GM18520 (cell line): Measurements from ENCODE around the gene DOCK6.
"Not testable (repeated sequence)": the region's sequence is repeated elsewhere in the genome, so short reads cannot be mapped to it uniquely, and the experiment has no call there.

Experiments
- ATAC-seq: cut with Tn5 transposase; IDR thresholded peaks from one replicate; pipeline ENCODE4 v1.9.1; 2021; ENCODE audit not compliant: unreplicated experiment

The DOCK6 gene

DNA sequence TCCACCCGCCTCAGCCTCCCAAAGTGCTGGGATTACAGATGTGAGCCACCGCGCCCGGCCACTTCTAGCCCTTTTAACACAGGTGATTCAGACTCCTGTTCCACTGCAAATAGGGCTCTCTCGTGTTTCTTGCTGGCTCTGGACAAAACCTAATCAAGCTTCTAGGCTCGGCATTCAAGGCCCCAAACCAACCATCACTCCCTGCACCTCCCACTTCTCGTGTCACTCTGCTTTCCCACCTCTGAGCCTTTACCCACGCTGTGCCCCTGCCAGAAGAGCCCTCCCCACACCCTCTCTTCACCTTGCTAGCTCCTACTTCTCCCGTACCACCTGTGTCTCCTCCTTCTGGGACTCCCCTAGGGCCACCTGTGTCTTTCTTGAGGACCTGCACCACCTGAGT, 84.7 kb downstream of the DOCK6 start:
- ATAC-seq: no peak

DNA sequence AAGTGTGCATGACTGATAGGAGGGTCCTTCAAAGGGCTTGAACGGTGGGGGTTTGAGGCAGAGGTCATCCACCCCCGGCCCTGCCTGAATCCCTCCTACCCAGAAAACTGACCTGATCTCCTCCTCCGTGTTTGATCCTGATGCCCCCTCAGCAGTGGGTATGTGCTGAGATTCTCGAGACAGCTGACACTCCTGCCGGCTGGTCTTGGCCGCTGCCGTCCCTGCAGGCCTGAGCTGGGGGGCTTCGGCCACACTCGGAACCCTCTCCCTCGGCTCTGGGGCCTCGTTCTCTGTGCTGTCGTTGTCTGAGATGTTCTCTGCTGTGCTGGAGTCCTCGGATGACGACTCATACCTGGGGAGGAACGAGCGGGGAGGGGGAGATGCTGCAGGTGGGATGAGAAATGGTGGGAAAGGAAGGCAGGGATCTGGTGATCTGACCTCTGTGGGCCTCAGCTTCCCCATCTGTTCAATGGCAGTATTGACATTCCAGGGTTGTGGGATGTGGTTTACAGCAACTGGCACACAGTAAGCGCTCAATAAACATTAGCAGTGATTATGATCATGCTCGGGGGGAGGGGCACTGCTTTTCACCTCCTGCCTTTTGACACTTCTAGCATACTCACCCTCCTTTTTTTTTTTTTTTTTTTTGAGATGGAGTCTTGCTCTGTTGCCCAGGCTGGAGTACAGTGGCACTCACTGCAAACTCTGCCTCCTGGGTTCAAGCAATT, 85.7 kb downstream of the DOCK6 start:
- ATAC-seq: no peak

DNA sequence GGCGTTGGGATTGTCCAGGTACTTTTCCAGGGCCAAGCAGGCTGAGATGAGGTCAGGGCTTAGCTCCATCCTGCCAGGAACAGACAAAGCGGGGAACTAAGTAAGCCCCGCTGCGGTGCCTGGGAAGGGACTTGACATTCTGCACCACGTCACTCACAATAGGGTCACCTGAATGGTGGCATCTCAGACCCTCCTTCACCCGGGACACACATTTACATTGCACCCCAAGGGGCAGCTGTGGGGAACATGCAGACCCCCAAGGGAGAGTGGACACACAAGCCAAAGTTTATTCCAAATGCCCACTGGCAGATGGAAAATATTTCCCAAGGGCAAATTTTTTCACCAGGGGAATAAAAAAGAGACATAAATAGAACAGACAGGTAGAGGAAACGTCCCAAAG, 86.4 kb downstream of the DOCK6 start:
- no peak for ATAC-seq

DNA sequence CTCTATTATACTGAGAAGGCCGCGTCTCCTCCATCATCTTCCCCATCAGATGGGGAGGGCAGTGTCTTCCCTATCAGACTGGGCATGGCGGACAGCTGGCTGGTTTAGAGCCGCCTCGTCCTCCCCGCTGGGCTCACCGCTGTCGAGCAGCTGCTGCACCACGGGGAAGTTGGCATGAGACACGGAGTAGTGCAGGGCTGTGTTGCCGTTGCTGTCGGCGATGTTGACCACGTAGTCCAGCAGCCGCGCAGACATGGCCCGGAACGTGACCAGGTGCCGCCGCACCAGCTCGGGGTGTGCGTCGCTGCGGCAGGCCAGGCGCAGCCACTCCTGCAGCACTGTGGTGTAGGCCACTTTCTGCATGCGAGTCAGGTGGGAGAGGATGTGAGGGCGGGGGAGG, 88.0 kb downstream of the DOCK6 start:
- ATAC-seq: no peak

DNA sequence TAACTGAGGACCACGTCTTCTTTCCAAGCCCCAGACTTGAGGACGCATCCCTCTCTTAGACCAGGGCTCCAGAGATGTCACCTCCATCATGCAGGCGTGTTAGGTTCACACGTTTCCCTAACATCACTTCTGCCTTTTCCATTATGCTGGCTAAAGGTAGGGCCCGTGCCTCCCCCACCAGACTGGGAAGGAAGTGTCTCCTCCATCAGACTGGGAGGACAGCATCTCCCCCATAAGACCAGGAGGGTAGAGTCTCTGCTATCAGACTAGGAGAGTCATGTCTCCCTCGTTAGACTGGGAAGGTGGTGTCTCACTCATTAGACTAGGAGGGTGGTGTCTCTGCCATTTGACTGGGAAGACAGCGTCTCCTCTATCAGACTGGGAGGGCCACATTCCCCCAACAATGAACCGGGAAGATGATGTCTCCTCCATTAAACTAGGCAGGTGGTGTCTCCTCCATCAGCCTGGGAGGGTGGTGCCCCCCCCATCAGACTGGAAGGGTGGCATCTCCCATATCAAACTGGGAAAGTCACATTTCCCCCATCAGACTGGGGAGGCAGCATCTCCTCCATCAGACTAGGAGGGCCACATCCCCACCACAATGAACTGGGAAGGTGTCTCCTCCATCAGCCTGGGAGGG, 88.7 kb downstream of the DOCK6 start:
- no peak for ATAC-seq

DNA sequence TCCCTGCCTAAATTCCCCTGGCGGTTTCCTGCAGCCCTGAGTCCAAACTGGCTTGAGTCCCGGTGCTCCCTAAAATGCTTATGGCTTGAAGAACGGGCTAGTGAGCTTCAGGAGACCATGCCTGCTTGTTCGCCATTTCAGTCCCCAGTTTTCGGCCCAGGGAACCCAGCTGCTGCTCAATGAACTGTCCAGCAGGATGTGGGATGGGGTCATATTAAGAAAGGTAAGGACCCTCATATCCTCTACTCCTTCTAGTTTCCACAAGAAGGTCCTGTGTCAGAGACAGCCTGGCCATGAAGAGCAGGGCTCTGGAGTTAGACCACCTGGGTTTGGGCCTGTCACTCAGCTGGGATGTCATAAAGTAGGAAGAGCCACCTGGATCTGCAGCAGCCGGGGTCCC, 89.7 kb downstream of the DOCK6 start:
- ATAC-seq: no peak

DNA sequence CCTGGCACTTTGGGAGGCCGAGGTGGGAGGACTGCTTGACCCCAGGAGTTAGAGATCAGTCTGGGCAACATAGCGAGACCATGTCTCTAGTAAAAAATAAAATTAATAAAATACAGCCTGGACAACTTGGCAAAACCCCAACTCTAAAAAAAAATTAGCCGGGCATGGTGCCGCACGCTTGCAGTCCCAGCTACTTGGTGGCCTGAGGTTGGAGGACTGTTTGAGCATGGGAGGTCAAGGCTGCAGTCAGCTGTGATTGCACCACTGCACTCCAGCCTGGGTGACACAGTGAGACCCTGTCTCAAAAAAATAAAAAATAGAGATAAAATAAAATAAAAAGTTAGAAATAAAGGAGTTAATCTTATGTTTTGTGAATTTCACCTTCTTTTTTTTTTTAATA, 91.2 kb downstream of the DOCK6 start:
- ATAC-seq: no peak

DNA sequence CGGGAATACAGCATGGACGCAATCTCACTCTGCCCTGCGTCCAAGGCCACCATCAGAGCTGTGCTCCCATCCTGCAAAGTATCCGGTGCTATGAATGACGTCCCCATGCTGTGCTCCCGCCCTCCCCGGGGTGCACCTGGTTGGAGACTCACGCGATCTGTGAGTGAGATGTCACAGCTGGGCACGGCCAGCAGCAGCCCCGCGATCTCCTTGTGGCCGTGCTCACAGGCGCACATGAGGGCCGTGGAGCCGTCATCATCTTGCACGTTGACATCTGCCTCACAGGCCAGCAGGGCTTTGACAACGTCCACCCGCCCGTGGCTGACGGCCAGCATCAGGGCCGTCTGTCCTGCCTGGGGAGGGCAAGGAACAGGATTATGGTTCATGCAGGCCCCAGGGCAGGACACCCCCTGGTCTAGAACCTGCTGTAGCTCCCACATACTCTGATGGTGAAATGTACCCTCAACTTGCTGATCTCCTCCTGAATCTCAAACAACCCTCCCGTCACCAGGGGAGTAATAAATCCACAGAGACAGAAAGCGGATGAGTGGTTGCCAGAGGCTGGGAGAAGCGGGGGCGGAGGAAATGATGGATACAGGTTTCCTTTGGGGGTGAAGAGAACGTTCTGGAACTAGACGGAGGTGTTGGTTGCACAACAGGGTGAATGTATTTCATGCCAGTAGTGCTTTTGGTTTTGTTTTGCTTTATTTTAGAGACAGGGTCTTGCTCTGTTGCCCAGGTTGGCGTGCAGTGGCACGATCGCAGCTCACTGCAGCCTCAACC, 92.2 kb downstream of the DOCK6 start:
- ATAC-seq: no peak

DNA sequence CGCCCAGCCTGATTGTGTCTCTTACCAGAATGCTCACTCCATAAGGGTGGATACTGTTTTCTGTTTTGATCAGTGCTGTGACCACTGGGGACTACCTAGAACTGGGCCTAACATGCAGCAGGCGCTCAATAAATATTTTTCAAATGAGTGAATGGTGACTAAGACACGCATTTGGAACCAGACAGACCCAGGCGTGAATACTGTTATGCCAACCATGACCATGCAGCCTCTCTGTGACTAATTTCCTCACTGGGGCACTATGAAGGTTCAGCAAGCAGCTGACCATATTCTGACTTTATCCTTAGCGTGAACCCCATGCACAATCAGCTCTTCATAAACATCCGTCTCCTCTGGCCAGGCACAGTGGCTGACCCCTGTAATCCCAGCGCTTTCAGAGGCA, 93.8 kb downstream of the DOCK6 start:
- no peak for ATAC-seq

DNA sequence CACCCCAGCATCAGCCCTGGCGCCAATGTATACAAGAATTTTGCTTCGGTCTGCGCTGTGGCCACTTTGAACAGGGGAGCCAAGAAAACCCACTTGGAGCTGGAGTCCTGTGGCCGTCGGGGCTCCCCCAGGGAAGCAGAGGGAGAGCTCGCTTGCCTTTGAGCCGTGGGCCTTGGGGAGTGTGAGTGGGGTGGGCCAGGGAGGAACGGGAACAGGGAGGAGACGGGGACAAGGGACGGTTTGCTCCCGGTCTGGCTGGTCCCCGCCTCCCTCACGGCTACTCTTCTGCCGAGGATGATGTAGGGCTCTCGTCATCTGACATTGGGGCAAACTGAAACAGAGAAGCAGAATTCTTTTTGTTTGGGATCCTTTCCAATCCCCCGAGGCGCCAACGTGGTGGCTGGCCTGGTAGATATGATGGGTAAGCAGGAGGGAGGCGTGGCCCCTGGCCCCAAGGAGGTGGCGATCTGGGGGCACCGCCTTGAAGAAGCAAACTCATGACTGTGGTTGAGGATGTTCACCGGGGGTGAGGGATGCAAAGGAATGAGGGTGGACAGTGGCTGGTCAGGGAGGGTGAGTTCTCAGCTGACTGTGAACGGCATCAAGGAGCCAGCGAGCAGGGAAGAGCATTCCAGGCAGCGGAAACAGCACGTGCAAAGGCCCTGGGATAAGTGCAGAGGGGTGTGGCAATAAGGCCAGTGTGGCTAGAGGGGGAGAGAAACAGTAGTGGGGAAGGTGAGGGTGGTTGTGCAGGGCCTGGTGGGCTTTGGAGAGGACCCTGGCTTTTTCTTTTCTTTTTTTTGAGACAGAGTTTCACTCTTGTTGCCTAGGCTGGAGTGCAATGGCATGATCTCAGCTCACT, 95.8 kb downstream of the DOCK6 start:
- ATAC-seq: no peak

DNA sequence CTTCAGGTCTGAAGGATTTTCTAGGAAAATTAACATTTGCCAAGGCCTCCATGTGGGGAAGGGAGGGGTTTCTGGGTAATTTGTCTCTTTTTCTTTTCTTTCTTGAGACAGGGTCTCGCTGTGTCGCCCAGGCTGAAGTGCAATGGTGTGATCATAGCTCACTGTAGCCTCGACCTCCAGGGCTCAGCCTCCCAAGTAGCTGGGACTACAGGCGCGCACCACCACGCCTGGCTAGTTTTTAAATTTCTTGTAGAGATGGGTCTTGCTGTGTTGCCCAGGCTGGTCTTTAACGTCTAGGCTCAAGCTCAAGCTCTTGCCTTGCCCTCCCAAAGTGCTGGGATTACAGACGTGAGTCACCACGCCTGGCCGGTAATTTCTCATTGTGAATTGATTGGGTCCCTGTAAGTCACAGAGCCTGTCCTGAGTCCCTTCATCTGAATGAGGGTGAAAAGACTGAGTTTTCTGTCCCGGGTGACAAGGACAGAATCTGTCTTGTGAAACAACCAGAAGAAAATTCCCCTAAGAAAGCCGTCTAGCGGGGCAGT, 96.8 kb downstream of the DOCK6 start:
- ATAC-seq: no peak

DNA sequence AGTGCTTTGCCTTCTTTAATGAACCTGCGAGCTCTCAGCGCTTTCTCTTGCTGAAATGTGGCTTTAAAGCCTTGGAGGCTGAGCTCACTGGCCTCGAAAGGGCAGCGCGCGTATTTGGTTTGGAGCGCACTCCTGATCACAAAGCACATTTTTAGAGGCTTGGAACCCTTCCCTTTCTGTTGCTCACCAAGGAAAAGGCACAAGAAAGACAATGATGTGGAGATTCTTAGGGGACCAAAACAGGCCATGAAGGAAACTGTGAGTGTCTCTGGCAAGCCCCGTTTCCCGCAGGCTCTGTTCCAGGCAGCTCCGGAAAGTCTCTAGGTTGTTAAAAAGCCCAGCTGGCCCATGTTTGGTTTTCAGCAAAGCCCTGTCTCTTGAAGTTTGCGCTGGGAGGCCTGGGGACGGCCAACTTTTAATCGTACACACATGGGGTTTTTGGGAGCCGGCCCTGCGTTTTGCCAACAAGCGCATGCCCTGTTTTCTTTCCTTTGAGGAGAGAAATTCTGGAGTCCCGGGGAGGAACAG, 97.4 kb downstream of the DOCK6 start:
- ATAC-seq: no peak

DNA sequence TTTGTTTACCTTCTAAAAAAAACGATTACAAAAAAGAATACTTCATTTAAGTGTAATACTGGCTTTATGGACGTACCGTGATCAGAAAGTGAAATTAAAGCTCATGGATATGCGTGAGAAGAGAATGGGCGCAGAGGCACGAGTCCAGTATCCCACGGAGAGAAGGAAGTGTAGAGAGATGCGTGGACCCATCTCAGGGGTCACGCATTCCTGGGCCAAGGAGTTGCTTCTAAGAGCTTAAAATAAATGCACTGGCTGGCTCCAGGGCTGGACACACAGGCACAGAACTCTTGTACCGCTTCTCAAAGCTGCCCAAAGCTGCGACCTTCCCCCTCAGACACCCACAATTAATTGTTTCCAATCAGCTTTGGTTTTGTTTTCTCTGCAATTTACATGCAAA, 98.0 kb downstream of the DOCK6 start:
- no peak for ATAC-seq

DNA sequence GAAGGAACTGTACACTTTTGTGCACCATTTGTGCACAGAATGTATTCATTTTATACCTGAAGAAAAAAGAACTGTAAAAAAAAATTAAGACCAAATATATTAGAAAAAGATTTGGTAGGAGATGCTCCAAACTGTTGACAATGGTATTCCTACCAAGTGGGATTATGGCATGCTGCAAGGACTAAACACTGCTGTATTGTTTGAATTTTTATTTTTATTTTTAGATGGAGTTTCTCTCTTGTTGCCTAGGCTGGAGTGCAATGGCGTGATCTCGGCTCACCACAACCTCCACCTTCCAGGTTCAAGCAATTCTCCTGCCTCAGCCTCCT, 101.9 kb downstream of the DOCK6 start:
- ATAC-seq: not testable (repeated sequence)

DNA sequence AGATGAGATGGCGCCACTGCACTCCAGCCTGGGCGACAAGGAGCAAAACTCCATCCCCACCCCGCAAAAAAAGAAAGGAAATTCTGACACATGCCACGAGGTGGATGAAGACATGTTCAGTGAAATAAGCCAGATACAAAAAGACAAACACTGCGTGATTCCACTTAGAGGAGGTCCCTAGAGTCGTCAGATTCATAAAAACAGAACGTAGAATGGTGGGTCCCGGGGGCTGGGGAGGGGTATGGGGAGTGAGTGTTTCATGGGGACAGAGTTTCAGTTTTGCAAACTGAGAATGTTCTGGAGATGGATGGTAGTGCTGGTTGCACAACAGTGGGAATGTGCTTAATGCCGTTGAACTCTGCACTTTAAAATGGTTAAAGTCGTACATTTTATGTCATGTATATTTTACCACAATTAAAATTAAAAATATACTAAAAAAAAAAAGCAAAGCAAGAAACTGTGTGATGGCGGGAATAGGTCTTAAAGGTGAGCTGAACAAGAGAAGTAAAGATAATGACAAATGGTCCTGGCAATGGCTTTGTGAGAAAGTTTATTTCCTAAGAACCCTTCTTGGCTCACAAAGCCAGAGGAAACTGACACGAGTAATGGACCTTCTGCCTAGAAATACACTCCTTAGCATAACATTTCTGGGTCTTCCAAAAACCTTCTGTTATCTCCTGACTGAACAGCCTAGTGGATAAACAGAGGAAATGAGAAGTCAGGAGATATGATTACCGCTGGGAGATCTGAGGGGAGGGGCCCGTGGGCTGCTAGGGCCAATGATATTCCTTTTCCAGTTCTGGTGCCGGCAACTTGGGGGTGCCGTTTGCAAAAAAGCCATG, 102.5 kb downstream of the DOCK6 start:
- ATAC-seq: no peak

DNA sequence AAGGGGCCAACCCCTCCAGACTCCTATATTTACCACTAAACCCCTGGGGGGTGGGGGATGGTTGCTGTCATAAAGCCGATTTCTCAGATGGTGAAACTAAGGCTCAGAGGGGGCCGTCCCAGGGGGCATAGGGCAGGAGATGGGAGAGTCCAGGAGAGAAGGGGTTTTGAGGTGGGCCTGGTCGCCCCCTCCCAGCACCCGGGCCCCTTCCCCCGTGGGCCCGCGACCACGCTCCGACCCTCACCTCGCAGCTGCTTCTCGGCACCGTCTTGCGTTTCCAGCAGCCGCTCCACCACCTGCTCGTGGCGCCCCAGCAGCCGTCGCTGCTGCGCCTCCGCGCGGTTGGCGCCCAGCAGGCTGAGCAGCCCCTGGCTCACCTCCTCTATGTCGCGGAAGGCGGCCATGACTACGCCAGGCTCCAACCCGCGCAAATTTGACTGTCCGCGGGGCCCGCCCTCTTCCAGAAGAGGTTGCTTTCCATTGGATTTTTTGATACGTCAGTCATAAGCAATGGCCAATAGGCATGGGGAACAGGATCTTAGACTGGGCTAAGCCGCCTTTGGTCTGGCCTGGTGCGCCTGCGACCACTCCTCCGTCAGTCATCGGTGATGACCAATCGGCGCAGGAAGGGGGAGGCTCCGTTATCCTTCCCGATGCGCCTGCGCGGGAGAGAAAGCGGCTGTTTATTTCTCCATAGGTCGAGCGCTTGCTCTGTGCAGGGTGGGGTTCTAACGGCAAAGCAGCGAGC, 106.8 kb downstream of the DOCK6 start, which contains the start of gene SPC24:
TSS of gene SPC24 (minus strand) at position 410 of the 748 bp plus-strand sequence. CDS start at position 404, 6 bp downstream.
- peak; percentile 99 for ATAC-seq

DNA sequence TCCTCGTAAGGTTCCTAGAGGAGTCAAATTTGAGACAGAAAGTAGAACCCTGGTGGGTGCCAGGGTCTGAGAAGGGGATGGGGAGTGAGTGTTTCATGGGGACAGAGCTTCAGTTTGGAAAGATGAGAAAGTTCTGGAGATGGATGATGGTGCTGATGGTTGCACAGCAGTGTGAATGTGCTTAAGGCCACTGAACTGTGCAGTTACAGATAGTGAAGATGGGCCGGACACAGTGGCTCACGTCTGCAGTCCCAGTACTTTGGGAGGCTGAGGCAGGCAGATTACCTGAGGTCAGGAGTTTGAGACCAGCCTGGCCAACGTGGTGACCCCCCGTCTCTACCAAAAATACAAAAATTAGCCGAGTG, 107.7 kb downstream of the DOCK6 start:
- ATAC-seq: no peak

DNA sequence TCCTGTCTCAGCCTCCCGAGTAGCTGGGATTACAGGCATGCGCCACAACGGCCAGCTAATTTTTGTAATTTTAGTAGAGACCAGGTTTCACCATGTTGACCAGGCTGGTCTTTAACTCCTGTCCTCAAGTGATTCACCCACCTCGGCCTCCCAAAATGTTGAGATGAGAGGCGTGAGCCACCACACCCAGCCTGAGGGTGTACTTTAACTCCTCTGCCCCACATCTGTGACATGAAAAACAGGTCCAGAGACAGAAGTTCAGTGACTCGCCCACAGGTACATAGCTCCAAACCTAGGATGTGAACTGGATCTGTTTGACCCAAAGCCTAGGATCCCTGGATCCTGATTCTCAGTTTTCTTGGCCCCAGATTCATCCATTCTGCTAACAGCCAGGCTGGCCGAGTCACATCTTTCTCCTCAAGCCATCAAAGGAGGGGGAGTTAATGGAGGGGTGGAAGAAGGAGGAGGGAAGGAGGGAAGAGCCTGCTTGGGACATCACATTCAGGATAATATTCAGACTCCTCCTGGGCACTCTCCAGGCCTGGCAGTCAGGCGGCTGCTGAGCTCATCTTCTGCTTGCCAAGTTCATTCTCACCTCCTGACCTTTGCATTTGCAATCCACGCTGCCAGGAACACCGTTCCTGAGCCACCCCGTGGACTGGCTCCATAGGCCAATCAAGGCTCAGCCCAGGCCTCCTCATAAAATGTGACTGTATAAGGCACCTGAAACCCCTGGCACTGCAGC, 109.8 kb downstream of the DOCK6 start:
- no peak for ATAC-seq
